Embryonic facial prominence (tissue), 1 donor: Measurements from ENCODE around the gene VSIG10L.

Experiments
- DNase-seq: peaks from one replicate; pipeline ENCODE4 v3.0.0-alpha.2; 2016; ENCODE audit errors: extremely low spot score

Gene VSIG10L

DNA sequence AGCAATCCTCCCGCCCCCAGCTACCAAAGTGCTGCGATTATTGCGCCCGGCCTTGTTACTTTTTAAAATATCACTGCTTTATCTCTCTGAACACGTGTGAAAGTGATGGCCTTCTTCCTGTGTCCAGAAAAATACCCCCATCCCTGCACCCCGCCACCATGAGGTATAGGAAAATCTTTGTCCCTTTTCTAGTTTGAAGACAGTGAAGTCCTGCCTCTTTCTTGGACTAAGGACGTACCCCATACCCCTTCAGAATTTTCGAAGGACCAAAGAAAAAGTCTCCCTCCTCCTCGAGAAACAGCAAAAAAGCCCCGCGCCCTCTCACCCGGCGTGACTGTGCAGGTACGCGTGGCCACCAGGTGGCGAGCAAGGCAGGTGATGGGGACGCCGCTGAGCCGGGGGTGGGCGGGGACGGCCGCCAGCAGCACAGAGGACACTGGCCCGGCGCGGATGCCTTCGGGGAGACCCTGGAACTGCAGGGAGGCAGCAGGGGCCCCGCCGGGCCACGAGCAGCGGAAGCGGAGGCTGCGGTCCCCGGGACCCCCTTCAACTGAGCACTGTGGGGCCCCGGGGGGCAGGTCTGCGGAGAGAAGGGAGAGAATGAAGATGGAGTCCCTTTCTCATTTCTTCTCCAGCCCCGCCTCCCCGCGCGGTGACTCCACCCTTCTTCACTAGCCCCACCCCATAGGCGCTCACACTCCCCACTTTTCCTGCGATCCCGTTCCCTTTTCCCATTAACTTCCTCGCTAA, 3.2 kb downstream of the VSIG10L start:
- peak; percentile 64 for DNase-seq

DNA sequence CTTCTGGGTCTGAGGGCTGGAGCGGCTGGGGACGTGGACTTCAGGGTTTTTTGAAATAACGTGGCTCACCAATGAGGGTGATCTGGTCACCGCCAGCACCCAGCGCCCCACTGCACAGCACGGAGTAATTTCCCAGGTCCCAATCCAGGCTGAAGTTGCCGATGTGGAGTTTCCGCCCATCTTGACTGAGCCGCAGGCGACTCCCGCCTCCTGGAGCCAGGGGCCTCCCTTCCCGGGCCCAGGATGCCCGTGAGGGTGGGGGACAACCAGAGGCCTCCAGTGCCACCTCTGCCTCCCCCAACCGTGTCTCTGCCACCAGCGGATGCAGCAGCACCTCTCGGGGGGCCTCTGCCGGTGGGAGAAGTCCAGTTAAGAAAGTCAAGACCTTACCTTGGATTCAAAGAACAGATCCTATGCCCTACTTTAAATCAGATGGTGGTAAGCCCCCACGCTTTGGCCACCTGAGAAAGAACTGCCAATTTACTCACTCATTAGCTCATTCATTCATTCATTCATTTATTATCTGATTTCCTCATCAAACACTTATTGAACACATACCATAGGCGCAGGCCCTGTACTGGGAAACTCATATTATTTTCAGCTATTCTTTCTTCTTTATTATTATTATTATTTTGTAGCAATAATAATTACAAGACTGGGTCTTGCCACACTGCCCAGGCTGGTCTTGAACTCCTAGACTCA, 3.9 kb downstream of the VSIG10L start:
- no peak for DNase-seq

DNA sequence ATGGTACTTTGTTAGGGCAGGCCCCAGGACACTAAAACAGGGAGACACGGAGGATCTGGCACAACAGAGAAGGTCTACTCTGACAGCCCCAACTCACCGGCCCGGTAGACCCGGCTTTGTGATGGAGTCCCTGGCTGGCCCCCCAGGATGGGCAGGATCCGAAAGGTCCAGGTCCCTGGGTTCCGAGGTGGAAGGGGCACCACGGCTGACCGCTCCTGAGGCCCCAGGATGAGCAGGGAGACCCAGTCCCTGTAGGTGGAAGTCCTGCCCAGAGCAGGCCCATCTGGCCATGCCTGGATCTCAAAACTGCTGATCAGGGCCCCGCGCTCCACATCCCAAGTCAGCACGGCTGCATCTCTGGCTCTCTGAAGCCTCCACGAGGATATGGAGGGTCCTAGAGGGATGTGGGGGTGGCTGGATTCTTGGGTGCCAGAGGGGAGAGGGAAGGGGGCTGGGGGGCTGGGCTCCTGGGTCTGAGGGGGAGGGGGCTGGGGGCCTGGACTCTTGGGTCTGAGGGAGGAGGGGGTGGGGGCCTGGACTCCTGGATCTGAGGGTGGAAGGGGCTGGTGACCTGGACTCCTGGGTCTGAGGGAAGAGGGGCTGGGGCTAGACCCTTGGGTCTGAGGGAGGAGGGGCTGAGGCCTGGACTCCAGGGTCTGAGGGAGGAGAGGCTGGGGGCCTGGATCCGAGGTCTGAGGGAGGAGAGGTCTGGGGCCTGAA, 4.6 kb downstream of the VSIG10L start:
- DNase-seq = no peak

DNA sequence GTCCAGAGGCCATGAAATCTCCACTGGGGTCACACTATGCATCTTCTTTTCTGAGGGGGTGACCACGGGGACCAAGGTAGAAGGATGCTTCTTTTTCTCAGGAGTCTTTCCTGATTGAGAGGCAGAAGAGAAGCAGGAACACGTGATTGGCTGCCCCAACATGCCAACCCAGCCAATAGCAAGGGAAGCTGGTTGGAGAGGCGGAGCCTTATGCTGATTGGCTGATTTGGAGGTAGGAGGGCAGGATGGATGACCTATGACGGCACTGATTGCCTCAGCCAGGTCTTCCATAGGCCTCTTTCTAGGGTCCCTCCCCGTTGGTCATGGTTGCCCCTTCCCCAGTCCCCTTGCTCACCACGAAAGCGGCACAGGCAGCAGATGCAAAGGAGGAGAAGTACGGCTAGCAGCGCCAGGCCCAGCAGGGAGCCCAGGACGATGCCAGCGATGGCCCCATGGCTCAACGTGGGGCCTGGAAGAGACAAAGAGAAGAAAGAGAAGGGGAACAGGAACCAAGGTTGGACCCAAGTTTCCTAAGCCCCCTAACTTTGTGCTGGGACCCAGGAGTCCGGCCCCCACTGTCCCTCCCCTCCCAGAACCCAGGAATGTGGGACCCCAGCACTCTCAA, 8.0 kb downstream of the VSIG10L start:
- no peak for DNase-seq

DNA sequence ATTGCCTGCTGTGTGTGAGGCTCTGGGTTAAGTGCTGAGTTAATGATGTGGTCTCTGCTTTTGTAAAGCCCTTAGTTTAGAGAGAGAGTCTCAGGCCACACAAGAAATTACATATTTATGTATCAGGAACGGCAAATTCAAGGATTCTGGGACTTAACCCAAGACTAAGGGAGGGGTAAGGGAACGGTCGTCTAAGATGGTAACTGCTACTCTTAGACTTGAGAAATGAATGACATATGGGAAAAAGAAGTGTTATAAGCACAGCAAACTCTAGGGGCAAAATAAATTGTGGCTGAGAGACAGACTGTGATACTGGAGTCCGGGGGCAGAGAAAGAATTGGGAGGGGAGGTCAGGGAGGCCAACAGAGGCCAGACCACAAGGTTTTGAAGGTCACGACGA, 10.2 kb downstream of the VSIG10L start:
- DNase-seq = no peak

DNA sequence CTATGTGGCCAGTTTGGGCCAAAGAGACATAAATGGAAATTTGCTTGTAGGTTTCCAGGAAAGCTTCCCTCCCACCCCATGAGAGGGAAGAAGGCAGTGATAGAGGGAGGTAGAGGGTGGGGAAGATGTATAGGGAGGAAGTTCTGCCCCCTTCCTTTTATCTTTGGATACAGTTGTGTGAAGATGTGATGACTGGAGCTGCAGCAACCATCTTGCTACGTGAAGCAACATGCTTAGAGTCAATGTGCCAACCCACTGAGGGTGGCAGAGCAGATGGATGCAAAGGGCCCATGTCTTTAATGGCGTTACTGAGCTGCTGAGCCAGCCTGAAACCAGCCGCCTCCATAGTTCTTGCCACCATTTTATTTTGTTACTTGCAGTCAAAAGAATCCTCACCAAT, 10.7 kb downstream of the VSIG10L start:
- no peak for DNase-seq

DNA sequence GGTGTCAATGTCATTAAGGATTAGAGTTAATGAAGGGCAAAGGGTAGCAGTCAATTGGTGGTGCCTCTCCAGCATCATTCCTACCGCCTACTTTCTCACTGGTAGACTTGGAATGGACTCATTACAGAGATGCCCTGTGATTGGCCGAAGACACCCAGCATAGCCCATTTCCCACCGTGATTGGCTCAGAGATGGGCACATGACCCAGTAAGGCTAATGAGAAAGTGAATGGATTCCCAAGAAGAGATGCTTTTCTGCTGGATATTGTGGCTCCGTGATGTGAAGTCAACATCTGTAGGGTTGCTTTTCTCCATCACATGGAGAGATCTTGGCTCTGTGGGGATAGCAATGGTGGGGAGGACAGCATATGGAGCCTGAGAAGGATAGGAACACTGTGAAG, 11.6 kb downstream of the VSIG10L start:
- DNase-seq = no peak

DNA sequence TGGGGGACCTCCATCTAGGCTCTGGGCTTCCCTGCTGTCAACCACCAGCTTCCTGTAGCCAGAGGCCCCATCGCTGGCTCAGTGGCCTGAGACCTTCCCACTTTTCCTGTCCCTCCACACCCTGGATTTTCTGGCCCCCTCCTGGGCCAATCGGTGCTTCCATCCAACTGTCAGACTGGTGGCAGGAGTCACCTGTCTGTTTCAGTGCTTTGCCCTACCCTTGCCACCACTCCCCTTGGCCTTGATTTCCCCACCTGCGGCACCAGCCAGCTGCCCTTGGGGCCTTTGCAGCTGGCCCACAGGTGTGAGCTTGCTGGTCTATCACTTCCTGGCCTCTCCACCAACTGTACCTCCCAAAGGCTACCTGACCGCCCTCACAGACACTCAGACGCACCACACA, 12.5 kb downstream of the VSIG10L start:
- DNase-seq = no peak

DNA sequence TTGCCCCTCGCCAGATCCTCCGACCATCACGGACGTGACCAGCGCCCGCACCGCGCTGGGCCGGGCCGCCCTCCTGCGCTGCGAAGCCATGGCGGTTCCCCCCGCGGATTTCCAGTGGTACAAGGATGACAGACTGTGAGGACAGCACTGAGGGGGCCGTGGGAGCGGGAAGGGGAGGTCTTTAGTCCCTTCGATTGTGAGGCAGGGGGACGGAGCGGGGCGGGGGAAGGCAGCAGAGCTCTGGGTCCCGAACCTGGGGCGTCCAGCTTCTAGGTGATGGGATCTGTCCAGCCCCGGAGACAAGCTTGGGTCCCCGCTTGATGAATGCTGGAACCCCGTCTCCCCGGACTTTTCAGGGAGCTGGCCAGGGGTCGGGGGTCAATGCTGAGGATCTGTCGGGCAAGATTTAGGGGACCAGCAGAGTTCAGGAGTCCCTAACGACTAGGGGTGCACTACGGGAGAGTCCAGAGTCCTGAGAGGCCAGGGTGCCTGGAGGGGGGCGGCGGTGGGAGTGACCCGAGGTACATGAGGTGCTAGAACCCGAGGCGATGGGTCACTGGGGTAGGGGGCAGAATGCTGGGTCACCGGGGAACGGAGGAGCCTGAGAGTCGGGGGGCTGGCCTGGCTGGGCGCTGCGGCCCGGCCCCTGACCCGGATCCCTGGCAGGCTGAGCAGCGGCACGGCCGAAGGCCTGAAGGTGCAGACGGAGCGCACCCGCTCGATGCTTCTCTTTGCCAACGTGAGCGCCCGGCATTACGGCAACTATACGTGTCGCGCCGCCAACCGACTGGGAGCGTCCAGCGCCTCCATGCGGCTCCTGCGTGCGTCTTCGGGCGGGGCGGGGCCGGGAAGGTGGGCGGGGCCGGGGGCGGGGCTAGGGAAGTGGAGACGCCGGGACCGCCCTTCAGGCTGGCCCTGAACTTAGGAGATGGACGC, 14.6 kb downstream of the VSIG10L start:
- no peak for DNase-seq

DNA sequence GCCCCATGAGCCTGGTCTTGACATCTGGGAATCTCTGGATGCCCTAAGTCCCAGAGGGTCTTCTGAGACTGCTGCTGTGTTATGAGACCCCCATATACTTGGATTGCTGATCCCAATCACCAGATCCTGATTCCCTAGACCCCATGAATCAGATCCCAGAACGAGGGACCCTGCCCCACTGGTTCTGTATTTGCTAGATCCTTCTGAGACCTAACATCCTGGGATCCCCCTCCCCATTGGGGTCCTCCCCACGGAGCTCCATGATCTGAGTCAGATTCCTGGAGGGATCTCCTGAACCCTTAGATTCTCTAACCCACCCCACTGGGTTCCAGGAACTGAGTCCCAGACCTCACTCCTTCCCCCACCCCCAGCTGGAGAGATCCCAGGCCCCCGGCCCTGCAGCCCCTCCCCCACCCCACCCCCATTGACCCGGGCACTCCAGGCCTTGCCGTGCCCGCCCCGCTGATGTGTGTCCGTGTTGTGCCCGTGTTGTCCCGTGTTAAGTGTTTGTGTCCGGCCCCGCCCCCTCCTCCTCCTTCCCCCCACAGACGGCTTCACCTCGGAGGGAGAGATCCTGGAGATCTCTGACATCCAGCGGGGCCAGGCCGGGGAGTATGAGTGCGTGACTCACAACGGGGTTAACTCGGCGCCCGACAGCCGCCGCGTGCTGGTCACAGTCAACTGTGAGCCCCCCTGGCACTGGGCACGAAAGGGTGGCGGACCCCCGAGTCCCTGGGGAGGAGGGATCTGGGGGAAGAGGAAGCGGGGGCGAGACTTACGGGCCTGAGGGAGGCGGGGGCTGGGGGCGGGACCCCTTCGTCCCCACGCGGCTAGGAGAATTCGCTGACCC, 15.5 kb downstream of the VSIG10L start:
- DNase-seq = no peak

DNA sequence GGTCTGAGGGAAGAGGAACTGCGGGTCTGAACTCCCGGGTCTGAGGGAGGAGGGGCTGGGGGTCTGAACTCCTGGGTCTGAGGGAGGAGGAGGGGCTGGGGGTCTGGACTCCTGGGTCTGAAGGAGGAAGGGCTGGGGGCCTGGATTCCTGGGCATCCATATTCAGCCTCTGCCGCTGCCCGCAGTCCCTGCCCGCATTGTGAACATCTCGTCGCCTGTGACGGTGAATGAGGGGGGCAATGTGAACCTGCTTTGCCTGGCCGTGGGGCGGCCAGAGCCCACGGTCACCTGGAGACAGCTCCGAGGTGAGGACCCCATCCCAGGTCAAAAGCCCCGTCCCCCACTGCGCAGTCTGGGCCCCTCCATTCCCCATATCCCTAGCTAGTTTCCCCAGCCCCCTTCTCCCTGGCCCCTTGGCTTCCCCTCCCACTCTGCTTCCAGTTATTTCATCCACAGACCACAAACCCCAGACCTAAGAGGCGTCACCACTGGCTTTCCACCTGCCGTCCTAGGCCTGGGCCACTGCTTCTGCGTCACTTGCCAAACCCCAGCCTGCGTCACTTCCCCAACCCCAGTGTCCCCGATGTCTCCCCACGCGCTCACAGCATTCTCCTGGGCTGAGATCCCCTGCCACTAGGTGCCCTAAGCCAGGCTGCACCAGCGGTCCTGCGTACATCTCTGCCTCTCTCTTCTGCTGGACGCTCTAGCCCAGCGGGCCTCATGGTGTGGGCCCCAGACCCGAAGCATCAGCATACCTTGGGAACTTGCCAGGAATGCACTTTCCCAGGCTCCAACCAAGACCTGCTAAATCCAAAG, 16.6 kb downstream of the VSIG10L start:
- DNase-seq = no peak

DNA sequence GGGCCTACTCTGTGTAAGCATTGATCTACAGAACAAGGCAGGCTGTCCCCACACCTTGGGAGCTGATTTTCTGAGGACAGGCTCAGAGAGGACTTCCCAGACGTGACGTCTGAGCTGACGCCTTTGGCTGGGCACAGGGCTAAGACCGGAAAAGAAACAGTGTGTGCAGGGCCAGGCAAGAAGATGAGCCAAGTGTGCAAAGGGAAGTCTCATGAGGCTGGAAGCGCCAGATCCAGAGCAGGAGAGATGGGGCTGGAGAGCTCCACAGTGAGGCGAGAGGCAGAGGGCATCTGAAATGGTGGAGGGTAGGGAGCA, 17.8 kb downstream of the VSIG10L start:
- DNase-seq = no peak

DNA sequence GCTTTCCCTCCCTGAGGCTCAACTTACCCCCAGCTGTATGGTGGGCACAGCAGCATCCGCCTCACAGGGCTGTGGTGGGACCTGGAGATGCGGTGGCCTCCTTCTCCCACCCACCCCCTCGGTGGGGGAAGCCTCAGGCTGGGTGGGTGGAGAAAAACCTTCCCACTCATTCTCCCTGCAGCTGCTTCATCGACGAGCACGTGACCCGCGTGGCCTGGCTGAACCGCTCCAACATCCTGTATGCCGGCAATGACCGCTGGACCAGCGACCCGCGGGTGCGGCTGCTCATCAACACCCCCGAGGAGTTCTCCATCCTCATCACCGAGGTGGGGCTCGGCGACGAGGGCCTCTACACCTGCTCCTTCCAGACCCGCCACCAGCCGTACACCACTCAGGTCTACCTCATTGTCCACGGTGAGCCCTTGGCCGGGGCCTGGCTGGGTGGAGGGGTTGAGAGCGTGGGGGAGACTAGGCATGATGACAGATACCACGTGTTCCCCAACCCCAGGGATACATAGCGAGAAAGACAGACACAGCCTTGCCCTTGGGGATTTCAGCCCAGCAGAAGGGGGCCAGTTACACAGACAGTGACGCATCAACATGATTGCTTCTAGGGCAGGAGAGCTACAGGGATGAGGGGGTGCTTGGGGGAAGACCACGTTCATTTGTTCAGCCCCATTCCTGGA, 18.3 kb downstream of the VSIG10L start:
- no peak for DNase-seq

DNA sequence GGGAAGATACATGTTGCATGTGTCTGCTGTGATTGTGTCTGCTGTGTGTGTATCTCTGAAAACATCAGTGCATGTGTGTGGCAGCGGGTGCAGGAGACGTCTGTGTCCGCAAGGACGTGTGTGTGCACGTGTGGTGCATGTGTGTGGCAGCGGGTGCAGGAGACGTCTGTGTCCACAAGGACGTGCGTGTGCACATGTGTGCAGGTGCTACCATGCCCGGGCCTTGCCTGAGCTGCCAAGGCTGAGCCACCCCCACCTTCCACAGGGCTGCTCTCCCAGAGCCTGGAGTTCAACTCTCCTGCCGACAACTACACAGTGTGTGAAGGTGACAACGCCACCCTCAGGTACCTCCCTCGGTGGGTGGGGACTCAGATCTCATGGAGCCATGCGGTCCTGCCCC, 20.1 kb downstream of the VSIG10L start:
- no peak for DNase-seq

DNA sequence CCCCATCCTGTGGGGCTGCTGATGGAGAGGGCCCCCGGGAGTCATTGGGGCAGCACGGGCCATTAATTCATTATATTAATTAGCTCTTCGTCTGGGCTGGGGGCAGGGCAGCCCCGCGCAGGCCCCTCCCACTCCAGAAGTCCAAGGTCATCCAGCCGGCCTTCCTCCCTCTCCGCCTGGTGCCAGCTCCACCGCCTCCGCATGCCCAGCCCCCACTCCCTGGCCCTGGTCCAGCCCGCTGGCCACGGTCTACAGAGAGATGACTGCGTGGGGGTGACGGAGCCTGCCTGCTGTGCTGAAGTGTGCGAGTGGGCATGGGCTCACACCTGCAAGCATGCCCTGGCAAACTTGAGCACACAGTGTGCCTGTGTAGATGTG, 21.7 kb downstream of the VSIG10L start:
- DNase-seq = no peak

DNA sequence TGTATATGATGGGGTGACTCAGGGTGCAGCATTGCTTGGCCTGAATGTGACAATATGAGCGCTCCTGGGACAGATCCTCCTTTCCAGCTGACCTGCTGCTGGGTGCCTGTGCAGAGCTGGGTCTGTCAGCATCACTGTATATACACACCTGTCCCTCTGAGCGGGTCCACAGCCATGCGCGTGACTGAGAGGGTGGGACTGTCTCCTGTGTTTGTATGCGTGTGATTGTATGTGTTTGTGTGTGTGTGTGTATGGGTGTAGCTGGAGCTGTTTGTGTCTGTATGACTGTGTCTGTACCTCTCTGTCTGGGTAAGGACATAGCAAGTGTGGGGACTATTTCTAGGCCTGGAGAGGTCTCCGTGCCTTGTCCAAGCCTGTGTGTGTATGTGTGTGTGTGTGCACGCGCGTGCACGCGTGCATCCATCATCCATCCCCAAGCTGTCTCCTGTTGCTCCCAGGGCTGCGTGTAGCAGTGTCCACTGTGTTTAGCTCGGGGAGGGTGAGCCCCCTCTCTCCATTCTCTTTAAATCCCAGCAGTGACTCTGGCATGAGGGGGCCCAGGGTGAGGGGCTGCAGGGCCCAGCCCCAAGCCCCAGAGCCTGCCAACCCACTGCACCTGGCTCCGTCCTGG, 22.2 kb downstream of the VSIG10L start:
- DNase-seq = no peak

DNA sequence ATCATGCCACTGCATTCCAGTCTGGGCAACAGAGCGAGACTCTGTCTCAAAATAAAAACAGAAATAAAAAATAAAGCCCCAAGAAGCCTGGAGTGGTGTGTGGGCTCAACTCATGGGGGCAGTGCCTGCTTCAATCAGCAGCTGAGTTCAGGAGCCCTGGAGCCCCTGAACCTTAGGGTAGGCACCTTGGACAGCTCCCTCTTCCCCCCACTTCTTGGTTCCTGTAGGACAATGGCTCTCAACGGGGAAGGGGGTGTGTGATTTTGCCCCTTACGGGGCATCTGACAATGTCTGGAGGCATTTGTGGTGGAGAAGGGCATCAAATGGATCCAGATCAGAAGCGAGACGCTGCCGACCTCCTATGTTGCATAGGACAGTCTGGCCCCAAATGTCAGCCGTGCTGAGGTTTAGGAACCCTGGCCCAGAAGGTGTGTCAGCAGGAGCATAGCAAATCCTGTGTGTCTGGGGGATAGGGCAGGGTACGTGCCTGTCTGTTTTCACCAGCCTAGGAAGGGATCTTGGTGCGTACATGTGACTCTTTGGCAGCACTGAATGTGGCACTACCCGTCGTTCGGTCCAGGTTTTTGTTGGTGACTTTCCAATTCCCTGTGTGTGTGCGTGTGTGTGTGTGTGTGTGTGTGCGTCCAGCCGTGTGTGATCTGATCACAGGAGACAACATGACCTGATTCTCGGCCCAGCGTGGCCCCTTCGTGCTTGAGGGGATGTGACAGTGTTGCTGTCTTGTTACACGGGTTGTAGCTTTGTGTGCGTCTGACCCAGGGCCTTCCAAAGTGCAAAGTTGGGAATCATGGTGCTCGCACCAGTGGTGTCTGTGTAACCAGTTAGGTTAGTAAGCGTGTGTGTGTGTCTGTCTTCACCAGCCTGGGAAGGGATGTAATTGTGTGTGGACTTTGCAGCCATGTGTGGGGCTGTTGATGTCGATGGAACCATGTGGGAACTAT, 23.0 kb downstream of the VSIG10L start:
- DNase-seq = no peak
